SK-N-SH (cell line): ENCODE data around the gene SMYD3.

Source experiments
- EZH2phosphoT487 ChIP-seq: fragments of 200-600 bp; sonication (generic); IDR thresholded peaks from 2 replicates; pipeline ENCODE4 v1.6.1; 2017; ENCODE audit warnings: low read depth, mixed run types, mild to moderate bottlenecking, antibody characterized with exemption, moderate library complexity, borderline replicate concordance
- FOXJ3 ChIP-seq: sonication (generic); formaldehyde crosslinking; IDR thresholded peaks from 2 replicates; pipeline ENCODE4 v1.5.1; 2020; ENCODE audit warnings: mild to moderate bottlenecking, missing genetic modification reagents
- GABPA ChIP-seq: IDR thresholded peaks from 2 replicates; pipeline ENCODE4 v1.4.0; 2012; ENCODE audit warnings: low read depth, mild to moderate bottlenecking
- JUND ChIP-seq: IDR thresholded peaks from 2 replicates; pipeline ENCODE4 v1.4.0; 2012
- POLR2AphosphoS5 ChIP-seq: IDR thresholded peaks from 2 replicates; pipeline ENCODE4 v1.6.1; 2012; ENCODE audit warnings: low read depth, low read length
- RAD21 ChIP-seq: IDR thresholded peaks from 2 replicates; pipeline ENCODE4 v1.6.1; 2012; ENCODE audit warnings: mild to moderate bottlenecking, low read length
- RXRA ChIP-seq: IDR thresholded peaks from 2 replicates; pipeline ENCODE4 v1.4.0; 2012; ENCODE audit warnings: low read depth, mild to moderate bottlenecking, borderline replicate concordance
- TEAD4 ChIP-seq: IDR thresholded peaks from 2 replicates; pipeline ENCODE4 v1.4.0; 2012; ENCODE audit warnings: mild to moderate bottlenecking, borderline replicate concordance; ENCODE audit not compliant: insufficient read depth
- YY1 ChIP-seq: IDR thresholded peaks from 2 replicates; pipeline ENCODE4 v1.4.0; 2012; ENCODE audit warnings: low read depth, mild to moderate bottlenecking
- TF ChIP-seq, protein P1 (sequence below): fragments of 200-600 bp; sonication (generic); IDR thresholded peaks from 2 replicates; pipeline ENCODE4 v1.6.1; 2017; ENCODE audit warnings: antibody characterized with exemption, mild to moderate bottlenecking, moderate library complexity
- TF ChIP-seq, protein P2 (sequence below): IDR thresholded peaks from 2 replicates; pipeline ENCODE4 v1.6.1; 2012; ENCODE audit warnings: mild to moderate bottlenecking, low read depth, low read length, moderate library complexity
- TF ChIP-seq, protein P3 (sequence below): IDR thresholded peaks from 2 replicates; pipeline ENCODE4 v1.4.0; 2012; ENCODE audit warnings: low read depth
- TF ChIP-seq, protein P4 (sequence below): IDR thresholded peaks from 2 replicates; pipeline ENCODE4; 2012

DNA sequence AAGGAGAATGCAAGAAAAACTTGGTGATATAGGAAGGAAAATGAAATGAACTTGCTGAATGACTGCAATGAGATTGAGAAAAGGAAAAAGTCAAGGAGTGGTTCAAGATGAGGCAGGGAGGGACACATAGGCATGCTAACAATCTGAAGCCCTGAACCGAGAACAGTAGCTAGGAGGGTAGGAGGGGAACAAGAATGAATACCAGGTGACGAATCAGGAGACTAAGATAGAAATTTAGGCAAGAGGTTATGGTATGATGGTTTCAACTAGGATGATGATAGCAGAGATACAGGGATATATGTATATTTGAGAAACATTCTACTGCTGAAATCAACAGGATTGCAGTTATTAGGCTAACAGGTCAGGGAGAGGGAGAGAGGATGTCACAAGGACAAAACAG, 44.1 kb downstream of the SMYD3 start:
- TF ChIP-seq, protein P1, sequence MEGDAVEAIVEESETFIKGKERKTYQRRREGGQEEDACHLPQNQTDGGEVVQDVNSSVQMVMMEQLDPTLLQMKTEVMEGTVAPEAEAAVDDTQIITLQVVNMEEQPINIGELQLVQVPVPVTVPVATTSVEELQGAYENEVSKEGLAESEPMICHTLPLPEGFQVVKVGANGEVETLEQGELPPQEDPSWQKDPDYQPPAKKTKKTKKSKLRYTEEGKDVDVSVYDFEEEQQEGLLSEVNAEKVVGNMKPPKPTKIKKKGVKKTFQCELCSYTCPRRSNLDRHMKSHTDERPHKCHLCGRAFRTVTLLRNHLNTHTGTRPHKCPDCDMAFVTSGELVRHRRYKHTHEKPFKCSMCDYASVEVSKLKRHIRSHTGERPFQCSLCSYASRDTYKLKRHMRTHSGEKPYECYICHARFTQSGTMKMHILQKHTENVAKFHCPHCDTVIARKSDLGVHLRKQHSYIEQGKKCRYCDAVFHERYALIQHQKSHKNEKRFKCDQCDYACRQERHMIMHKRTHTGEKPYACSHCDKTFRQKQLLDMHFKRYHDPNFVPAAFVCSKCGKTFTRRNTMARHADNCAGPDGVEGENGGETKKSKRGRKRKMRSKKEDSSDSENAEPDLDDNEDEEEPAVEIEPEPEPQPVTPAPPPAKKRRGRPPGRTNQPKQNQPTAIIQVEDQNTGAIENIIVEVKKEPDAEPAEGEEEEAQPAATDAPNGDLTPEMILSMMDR = no peak
- TF ChIP-seq RAD21 (no peak), YY1 (no peak), FOXJ3 (CRISPR knock-in tag) (no peak), POLR2AphosphoS5 (no peak), EZH2phosphoT487 (no peak), GABPA (no peak), RXRA (no peak), TEAD4 (no peak), JUND (no peak)
- TF ChIP-seq, protein P2, sequence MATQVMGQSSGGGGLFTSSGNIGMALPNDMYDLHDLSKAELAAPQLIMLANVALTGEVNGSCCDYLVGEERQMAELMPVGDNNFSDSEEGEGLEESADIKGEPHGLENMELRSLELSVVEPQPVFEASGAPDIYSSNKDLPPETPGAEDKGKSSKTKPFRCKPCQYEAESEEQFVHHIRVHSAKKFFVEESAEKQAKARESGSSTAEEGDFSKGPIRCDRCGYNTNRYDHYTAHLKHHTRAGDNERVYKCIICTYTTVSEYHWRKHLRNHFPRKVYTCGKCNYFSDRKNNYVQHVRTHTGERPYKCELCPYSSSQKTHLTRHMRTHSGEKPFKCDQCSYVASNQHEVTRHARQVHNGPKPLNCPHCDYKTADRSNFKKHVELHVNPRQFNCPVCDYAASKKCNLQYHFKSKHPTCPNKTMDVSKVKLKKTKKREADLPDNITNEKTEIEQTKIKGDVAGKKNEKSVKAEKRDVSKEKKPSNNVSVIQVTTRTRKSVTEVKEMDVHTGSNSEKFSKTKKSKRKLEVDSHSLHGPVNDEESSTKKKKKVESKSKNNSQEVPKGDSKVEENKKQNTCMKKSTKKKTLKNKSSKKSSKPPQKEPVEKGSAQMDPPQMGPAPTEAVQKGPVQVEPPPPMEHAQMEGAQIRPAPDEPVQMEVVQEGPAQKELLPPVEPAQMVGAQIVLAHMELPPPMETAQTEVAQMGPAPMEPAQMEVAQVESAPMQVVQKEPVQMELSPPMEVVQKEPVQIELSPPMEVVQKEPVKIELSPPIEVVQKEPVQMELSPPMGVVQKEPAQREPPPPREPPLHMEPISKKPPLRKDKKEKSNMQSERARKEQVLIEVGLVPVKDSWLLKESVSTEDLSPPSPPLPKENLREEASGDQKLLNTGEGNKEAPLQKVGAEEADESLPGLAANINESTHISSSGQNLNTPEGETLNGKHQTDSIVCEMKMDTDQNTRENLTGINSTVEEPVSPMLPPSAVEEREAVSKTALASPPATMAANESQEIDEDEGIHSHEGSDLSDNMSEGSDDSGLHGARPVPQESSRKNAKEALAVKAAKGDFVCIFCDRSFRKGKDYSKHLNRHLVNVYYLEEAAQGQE = no peak
- TF ChIP-seq, protein P3, sequence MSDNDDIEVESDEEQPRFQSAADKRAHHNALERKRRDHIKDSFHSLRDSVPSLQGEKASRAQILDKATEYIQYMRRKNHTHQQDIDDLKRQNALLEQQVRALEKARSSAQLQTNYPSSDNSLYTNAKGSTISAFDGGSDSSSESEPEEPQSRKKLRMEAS = no peak
- TF ChIP-seq, protein P4, sequence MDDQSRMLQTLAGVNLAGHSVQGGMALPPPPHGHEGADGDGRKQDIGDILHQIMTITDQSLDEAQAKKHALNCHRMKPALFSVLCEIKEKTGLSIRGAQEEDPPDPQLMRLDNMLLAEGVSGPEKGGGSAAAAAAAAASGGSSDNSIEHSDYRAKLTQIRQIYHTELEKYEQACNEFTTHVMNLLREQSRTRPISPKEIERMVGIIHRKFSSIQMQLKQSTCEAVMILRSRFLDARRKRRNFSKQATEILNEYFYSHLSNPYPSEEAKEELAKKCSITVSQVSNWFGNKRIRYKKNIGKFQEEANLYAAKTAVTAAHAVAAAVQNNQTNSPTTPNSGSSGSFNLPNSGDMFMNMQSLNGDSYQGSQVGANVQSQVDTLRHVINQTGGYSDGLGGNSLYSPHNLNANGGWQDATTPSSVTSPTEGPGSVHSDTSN = no peak
